Hypothalamus (tissue), 51 donors: ENCODE measurements around the gene NCAPD2.
A peak's percentile ranks its signal among the peaks of the same experiment; 100 is the strongest.

Experiments used
- DNase-seq, 51 donors: peaks; one replicate each; lab custom pipeline; 2025; lab: John Stamatoyannopoulos, UW

Gene NCAPD2, protein sequence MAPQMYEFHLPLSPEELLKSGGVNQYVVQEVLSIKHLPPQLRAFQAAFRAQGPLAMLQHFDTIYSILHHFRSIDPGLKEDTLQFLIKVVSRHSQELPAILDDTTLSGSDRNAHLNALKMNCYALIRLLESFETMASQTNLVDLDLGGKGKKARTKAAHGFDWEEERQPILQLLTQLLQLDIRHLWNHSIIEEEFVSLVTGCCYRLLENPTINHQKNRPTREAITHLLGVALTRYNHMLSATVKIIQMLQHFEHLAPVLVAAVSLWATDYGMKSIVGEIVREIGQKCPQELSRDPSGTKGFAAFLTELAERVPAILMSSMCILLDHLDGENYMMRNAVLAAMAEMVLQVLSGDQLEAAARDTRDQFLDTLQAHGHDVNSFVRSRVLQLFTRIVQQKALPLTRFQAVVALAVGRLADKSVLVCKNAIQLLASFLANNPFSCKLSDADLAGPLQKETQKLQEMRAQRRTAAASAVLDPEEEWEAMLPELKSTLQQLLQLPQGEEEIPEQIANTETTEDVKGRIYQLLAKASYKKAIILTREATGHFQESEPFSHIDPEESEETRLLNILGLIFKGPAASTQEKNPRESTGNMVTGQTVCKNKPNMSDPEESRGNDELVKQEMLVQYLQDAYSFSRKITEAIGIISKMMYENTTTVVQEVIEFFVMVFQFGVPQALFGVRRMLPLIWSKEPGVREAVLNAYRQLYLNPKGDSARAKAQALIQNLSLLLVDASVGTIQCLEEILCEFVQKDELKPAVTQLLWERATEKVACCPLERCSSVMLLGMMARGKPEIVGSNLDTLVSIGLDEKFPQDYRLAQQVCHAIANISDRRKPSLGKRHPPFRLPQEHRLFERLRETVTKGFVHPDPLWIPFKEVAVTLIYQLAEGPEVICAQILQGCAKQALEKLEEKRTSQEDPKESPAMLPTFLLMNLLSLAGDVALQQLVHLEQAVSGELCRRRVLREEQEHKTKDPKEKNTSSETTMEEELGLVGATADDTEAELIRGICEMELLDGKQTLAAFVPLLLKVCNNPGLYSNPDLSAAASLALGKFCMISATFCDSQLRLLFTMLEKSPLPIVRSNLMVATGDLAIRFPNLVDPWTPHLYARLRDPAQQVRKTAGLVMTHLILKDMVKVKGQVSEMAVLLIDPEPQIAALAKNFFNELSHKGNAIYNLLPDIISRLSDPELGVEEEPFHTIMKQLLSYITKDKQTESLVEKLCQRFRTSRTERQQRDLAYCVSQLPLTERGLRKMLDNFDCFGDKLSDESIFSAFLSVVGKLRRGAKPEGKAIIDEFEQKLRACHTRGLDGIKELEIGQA (N-terminal part only)

DNA sequence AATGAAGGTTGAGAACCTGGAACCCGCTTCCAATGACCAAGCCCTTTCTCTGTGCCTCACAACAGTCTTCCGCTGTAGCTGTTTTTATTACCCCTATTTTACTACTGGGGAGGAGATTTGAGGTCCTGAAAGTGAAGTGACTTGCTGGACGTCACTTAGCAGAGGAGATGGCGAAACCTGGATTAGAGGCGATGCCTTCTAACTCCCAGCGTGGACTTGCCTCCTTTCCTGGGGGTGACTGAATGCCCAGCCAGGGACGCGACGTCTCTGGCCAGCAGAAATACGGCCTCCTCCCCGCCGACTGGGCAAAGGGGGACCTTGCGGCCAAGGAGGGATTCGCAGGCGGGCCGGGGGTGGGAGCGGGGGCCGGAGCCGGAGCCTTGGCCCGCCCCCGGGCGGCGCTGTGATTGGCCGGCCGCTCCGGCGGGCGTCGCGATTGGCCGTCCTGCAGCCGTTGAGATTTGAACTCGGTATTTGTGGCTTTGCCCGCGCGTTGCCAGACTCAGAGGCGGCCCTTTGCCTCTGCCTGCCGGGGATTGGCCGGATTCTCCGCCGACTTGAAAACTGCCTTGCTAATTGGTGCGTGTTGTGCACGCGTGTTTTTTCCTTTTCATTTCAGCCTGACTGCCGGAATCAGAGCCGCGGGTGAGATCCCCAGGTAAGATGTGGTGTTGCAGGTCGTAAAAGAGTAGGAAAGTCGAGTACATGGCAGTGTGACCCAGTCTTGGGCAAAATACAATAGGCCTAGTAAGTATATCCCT is at the start of gene NCAPD2:
Gene NCAPD2, plus strand, starts transcription at position 606 of the 761 bp plus-strand sequence. CDS start 997 bp downstream, outside the sequence.
- peak; percentile 48 to 98 (median 92) for DNase-seq

DNA sequence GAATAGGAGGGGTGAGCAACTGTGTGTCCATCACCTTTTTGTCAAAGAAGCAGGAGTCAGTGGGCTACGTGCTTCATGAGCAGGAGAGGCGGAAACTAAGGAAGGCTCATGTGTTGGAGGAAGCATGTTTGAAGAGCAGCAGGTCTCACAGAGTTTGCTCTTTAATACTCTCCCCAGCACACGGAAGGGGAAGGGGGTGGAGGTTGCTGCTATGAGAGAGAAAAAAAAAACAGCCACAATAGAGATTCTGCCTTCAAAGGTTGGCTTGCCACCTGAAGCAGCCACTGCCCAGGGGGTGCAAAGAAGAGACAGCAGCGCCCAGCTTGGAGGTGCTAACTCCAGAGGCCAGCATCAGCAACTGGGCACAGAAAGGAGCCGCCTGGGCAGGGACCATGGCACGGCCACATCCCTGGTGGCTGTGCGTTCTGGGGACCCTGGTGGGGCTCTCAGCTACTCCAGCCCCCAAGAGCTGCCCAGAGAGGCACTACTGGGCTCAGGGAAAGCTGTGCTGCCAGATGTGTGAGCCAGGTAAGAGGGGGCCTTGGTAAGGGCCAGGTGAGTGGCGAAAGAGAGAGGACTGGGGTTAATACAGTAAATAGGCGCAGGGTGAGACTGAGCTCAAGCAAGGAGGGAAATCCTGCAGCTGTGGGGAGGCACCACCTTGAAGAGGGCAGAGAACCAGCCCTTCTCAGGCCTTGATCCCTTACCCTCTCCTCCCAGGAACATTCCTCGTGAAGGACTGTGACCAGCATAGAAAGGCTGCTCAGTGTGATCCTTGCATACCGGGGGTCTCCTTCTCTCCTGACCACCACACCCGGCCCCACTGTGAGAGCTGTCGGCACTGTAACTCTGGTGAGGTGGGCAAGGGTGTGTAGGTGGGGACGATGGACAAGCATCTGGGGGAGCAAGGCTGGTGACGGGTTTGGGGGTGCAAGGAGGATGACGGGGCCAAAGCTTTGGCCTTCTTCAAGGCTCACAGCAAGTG is 48.9 kb upstream of the NCAPD2 start, which contains the start of gene CD27:
Gene CD27, plus strand, starts transcription at position 252 of the 985 bp plus-strand sequence. Its CDS starts 141 bp downstream, at position 393.
- peak in 1 of 51 donors; percentile 100 for DNase-seq

DNA sequence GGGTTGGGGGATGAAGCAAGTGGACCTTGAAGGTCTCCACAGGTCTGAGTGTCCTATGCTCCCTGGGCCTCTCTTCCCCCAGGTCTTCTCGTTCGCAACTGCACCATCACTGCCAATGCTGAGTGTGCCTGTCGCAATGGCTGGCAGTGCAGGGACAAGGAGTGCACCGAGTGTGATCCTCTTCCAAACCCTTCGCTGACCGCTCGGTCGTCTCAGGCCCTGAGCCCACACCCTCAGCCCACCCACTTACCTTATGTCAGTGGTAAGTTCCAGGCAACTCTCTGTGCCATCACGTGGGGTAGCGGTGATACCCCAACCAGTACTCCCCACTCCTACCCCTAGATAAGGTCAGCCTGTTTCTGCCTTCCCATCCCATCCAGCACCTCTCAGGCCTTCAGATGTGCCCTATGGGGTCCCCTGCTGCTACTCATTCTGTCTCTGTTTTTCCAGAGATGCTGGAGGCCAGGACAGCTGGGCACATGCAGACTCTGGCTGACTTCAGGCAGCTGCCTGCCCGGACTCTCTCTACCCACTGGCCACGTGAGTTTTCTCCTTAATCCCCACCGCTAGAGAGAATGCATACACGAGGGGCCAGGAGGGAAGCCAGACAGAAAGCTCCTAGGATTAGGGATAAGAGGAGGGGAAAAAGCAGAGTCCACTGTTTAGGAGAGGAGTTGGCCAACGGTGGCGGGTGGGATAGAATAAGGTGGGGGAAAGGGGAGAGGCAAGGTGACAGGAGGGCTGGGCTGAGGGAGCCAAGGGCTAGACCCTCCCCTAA is 43.6 kb upstream of the NCAPD2 start:
- DNase-seq: peak in 1 of 51 donors; percentile 28

DNA sequence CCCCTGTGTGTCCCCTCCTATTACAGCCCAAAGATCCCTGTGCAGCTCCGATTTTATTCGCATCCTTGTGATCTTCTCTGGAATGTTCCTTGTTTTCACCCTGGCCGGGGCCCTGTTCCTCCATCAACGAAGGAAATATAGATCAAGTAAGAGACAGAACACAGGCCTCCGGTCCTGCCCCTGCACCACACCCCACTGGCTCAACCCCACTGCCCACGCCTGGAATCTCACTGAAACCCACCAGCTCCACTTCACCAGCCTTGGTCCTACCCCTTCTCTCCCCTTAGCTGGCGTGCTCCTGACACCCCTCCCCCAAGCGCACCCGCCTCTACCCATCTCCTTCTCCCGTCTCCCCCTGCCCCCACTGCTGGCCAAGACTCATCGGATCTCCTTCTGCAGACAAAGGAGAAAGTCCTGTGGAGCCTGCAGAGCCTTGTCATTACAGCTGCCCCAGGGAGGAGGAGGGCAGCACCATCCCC is 43.0 kb upstream of the NCAPD2 start:
- DNase-seq: peak in 11 of 51 donors; percentile 41 to 80 (median 61)

DNA sequence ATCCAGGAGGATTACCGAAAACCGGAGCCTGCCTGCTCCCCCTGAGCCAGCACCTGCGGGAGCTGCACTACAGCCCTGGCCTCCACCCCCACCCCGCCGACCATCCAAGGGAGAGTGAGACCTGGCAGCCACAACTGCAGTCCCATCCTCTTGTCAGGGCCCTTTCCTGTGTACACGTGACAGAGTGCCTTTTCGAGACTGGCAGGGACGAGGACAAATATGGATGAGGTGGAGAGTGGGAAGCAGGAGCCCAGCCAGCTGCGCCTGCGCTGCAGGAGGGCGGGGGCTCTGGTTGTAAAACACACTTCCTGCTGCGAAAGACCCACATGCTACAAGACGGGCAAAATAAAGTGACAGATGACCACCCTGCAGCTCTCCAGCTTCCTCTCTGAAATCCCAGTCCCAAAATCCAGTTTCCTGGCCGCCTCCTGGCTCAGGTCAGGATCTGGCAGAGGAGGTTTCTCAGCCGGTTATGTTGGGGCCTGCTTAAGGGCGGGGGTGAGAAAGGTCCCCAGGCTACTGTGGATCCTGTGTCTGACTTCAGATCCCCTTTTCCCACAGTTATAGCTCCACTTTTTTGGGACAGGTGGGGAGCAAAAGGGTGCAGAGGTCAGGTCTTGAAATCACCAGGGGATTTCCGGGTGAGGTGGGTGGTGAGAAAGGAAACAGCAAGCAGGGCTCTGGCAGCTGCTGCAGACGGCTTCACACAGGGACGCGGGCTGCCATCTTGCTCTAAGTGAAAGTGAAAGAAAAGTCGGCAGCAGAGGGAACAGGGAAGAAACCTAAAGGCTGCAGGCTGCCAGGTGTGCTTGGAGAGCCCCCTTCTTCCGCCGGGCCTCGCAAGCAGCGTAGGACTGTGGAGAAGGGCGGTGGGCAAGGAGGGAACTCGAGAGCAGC is 42.3 kb upstream of the NCAPD2 start, which contains the start of gene TAPBPL:
Gene TAPBPL, plus strand, starts transcription at position 695 of the 897 bp plus-strand sequence. CDS start 207 bp downstream, outside the sequence.
- DNase-seq: peak in 50 of 51 donors; percentile 57 to 96 (median 84)

DNA sequence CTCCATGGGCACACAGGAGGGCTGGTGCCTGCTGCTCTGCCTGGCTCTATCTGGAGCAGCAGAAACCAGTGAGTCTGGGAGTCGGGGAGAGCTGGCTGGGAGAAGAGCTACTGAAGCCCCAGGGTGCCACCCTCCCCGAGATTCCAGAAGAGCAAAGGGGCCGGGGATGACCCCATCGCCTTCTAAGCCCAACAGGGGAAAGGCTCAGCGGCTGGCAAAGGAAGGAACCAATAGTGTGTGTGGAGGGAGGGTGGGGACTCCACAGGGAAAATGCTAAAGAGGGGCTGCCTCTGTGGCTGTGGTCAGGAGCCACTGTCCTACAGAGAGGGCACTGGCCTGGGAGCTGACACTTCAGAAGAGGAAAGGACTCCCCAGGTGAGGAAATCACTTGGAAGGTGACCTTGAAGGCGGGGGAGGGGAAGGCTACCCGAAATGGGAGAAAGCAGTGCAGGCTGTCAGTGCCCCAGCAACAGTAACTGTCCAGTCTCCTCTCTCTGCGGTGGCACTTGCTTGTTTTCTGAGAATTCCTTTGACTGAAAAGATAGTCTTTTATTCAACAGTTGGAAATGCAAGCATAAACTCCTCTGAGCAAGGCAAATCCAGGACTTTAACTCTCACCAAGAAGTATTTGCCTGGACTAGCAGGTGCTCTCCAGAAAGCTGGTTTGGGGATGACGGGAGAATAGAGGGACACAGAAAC is 41.5 kb upstream of the NCAPD2 start:
- DNase-seq: peak in 28 of 51 donors; percentile 17 to 84 (median 61)

DNA sequence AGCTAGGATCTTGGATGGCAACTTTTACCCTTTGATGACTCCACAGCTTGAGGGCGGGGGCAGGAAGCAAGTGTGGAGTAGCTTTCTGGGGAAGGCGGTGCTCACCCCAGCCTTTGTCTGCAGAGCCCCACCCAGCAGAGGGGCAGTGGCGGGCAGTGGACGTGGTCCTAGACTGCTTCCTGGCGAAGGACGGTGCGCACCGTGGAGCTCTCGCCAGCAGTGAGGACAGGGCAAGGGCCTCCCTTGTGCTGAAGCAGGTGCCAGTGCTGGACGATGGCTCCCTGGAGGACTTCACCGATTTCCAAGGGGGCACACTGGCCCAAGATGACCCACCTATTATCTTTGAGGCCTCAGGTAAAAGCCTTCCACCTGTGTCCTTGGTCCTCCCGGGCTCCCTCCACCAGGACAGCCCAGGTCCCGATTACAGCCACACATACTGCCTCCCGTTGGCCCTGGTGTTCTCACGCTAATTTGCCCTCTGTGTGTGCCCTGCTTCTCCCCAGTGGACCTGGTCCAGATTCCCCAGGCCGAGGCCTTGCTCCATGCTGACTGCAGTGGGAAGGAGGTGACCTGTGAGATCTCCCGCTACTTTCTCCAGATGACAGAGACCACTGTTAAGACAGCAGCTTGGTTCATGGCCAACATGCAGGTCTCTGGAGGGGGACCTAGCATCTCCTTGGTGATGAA is 40.8 kb upstream of the NCAPD2 start:
- peak in 3 of 51 donors; percentile 28 to 30 (median 29) for DNase-seq

DNA sequence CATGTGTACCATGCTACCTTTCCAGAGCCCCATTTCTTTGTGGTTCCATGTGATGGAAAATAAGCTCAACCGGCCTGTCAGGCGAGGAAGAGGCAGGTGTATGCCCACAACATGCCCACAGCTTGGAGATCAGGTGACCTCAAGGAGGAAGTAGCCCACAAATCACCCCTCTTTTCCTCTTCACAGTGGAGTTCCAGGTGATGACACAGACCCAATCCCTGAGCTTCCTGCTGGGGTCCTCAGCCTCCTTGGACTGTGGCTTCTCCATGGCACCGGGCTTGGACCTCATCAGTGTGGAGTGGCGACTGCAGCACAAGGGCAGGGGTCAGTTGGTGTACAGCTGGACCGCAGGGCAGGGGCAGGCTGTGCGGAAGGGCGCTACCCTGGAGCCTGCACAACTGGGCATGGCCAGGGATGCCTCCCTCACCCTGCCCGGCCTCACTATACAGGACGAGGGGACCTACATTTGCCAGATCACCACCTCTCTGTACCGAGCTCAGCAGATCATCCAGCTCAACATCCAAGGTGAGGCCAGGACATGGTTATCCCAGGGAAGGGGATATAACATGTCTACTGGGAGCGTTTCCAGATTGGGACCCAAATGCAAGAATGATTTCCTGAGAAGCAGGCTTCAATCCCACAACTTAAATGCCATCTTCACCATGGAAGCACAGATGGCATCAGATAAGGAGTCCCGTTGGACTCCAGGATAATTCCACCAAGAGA is 36.5 kb upstream of the NCAPD2 start:
- DNase-seq: no peak

DNA sequence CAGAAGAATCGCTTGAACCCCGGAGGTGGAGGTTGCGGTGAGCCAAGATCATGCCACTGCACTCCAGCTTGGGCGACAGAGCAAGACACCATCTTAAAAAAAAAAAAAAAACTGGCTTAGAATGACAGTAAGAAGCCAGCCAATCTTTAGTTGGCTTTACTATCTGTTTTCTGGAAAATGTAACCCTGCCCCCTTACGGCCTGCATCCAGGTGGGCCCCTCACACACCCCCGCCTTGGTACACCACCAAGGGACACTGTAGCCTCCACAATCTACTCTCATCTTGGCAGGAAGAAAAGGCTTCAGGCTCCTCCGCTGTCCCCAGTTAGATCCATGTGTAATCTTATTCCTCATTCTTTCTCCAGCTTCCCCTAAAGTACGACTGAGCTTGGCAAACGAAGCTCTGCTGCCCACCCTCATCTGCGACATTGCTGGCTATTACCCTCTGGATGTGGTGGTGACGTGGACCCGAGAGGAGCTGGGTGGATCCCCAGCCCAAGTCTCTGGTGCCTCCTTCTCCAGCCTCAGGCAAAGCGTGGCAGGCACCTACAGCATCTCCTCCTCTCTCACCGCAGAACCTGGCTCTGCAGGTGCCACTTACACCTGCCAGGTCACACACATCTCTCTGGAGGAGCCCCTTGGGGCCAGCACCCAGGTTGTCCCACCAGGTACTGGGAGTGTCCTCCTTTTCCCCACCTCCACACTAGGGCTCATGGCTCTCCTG is 35.5 kb upstream of the NCAPD2 start:
- DNase-seq: no peak

DNA sequence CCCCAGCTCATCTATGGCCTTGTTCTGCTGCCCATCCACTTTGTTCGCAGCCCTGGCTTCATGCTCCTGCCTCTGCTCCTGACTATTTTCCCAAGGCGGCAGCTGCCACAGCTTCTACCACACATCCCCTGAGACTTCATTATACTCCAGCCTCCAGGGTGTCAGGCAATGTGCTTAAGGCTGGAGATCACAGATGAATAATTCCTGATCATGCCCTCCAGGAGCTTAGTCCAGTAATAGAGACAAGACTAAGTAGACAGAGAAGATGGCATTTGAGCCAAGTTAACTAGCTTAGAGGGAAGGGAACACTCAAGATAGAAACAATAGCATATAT is 34.9 kb upstream of the NCAPD2 start:
- DNase-seq: no peak

DNA sequence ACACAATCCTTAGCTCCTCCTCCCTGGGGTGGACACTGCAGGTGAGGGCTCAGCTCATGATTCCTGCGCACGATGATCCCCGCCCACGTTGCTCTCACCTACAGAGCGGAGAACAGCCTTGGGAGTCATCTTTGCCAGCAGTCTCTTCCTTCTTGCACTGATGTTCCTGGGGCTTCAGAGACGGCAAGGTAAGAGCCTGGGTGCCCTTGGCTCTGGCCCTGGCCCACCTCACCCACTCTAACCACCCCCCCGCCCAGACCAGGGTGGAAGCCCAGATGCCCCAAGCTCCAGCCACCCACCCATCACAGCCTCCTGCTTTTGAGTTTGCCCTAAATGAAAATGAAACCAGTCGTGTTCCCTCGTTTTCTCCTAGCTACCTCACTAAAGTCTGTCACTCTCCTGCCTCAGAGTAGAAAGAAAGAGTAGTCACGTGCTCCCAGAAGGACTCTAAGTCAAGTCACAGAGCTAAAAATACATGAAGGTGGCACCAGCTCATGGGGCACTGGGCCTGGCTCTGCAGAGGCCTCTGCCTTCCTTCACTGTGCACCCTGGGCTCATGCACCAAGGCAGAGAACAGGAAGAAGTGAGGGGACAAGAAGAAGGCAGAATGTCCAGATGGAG is 33.0 kb upstream of the NCAPD2 start:
- no peak for DNase-seq

DNA sequence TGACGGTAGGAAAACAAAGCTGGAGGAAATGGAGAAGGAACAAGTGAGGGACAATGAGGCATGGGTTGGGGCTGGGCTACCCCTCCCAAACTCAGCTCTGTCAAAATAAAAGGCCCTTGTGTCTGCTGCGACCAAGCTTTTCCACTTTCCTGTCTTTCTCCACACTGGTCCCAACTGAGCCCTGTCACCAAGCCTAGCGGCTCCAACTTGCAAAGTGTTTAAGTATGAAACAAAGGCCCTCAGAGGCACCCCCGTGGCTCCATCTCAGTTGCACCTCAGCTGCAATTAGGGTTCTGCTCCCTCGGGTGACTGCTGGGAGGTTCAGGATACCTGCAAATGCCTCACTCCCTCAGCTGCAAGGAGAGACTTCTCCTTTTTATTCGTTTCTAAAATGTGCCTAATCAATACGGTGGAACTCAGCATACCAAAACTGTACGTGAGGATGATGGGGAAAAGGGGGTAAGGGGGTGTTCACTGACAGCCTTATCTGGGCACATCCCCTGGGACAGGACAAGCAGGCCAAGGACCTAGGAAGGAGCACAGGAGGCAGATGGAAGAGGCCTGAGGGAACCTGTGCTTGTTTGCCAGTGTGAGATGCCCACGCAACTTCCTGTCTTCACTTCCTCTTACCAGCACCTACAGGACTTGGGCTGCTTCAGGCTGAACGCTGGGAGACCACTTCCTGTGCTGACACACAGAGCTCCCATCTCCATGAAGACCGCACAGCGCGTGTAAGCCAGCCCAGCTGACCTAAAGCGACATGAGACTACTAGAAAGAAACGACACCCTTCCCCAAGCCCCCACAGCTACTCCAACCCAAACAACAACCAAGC is 32.3 kb upstream of the NCAPD2 start:
- DNase-seq: peak in 32 of 51 donors; percentile 8 to 72 (median 39)
